Measurements from ENCODE around the gene EFCAB14. TPM values are rescaled to one million over a fixed set of nuclear protein-coding genes. Genes with fewer than 3 reads are reported as not detected.

Gene EFCAB14
- total RNA-seq, 1 donor from 2014 or later = 44.7 TPM

Other genes starting within 250 kb of the EFCAB14 start
- gene DMBX1, start 229.3 kb downstream of the EFCAB14 start, total RNA-seq (ENCODE audit: low replicate concordance) = 0.06 and 0.56 TPM in 2 replicates
- not detected in 2 replicates for gene KNCN, start 167.5 kb downstream of the EFCAB14 start, total RNA-seq (ENCODE audit: low replicate concordance)
- gene MKNK1, start 114.8 kb downstream of the EFCAB14 start, total RNA-seq (ENCODE audit: low replicate concordance) = 10.5 and 16.4 TPM in 2 replicates
- gene MOB3C, start 102.3 kb downstream of the EFCAB14 start, total RNA-seq (ENCODE audit: low replicate concordance) = 1.1 and 2.3 TPM in 2 replicates
- gene ATPAF1, start 50.8 kb downstream of the EFCAB14 start, total RNA-seq (ENCODE audit: low replicate concordance) = 65.1 and 79.3 TPM in 2 replicates
- gene TEX38, start 47.3 kb downstream of the EFCAB14 start, total RNA-seq (ENCODE audit: low replicate concordance) = not detected in 2 replicates
- not detected in 2 replicates for gene CYP4B1, start 79.9 kb upstream of the EFCAB14 start, total RNA-seq (ENCODE audit: low replicate concordance)
- gene CYP4A11, start 222.4 kb upstream of the EFCAB14 start, total RNA-seq (ENCODE audit: low replicate concordance) = not detected in 2 replicates